ENCODE data around the gene LY6G5B.
"Not testable (repeated sequence)": the region's sequence is repeated elsewhere in the genome, so short reads cannot be mapped to it uniquely, and the experiment has no call there.

The LY6G5B gene

DNA sequence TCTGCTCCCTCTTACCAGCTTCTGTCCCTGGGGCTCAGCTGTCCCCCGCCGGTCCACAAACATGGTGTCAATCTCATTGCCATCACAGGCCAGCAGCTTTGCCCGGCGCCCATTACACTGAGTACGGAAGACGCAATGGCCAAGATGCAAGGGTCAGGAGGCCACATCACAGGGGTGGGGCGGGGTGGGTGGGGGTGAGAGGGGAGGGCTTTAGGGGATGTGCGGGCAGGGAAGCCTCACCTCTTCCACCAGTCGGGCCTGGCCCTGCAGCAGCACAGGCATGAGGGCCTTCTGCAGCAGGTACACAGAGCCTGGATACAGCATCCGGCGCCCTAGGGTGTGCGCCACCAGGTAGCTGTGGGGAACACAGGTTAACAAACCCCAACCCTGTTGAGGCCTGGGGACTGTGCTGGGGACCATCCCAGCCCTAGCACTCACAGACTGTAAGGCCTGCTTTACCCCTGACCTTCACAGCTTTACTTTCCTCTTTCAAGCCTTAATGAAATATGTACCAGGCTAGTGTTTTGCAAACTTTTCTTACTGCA, 21.9 kb downstream of the LY6G5B start:
- no peak for DNase-seq

DNA sequence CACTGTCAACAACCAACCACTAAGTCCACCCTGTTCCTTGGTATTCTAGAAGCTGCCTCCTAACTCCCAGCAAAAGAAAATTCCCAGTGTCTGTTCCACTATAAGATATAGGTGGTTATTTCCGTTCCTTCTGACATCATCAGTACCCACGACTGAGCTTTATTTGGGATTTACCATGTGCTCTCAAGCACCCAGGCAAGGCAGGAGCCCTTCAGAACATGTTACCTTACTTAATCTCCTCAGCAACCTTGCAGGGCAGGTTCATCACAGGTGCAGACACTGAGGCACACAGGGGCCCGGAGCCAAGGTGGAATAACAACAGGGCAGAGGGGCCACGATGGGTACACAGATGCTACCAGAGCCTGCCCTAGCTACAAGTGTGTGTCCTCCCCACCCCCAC, 22.6 kb downstream of the LY6G5B start:
- DNase-seq = no peak

DNA sequence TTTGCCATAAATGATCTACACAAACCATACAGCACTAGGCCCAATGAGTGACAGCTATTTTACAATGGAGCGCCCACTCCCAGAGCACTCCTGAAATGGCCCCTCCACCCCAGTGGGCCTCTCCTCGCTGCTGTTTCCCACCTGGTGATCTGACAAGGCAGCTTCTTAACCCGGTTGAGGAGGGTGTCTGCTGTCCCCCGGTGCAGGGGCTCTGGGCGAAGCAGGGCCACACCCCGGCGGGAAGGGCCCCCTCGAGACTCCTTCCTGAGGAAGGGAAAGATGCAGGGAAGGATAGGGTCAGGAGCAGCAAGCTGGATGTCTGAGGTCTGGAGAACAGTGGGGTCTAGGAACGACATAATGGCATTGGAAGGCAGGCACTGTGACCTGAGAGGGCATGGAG, 23.1 kb downstream of the LY6G5B start:
- no peak for DNase-seq

GRCh38 chr6:31693535-31693934, 23.8 kb downstream of the LY6G5B start:
- no peak for DNase-seq

DNA sequence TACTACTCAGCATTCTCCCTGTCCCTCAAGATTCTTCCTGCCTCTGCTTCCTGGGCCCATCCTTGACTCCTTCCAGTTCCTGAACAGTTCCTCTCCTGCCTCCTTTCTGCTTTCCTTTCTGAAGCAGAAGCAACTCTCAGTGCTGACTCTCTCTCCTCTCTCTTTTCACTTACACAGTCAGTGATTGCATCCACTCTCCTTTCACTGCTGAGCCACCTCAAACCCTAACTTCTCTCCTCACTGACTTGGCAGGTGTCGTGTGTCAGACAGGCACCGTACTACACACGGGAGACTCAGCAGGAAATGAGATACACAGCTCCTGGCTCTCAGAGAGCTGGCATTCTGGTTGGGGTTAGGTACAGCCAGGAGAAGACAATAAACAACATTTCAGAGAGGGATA, 27.8 kb downstream of the LY6G5B start:
- no peak for DNase-seq

GRCh38 chr6:31700740-31701401, 31.1 kb downstream of the LY6G5B start:
- DNase-seq = no peak

- peak; percentile 46 for DNase-seq
These were observed 32.1 kb downstream of the LY6G5B start for GRCh38 chr6:31701666-31702404.

DNA sequence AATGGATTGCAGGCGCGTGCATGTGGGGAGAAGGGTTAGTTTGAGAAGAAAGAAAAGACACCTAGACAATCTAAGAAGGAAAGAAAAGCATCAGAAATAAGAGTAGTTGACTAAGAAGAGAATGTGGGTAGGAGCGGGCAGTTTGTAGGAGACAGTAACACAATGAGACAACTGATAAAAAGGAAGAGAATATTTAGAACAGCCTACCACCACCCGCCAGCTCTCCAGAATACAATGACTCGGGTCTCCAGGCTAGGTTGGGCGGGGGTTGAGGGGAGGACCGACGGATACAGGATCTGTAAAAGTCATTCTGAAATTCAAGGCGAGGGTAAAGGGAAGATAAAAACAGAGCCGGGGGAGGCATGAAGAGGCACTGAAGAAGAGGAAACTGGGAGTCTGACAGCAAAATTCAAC, 32.6 kb downstream of the LY6G5B start:
- DNase-seq = no peak

GRCh38 chr6:31702819-31703716, 33.3 kb downstream of the LY6G5B start, which contains the start of gene ABHD16A:
TSS of gene ABHD16A (minus strand) at chr6:31703324. CDS start at chr6:31703281, 43 bp downstream.
- peak; percentile 98 for DNase-seq

DNA sequence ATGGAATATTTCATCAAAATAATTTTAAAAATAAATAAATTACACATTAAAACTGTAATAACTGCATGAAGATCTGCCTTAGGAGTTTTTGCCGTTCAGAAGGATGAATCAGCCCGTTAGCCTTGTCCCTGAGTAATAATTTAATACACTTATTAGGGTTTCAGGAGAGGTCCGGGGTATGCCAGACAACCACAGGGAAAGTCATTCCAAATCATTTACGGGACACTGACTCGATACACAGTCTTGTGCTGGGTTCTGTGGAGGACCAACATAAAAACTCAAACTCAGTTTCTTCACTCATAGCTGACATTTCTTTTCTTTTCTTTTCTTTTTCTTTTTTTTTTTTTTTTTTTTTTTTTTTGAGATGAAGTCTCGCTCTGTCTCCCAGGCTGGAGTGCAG, 36.2 kb downstream of the LY6G5B start:
- no peak for DNase-seq

DNA sequence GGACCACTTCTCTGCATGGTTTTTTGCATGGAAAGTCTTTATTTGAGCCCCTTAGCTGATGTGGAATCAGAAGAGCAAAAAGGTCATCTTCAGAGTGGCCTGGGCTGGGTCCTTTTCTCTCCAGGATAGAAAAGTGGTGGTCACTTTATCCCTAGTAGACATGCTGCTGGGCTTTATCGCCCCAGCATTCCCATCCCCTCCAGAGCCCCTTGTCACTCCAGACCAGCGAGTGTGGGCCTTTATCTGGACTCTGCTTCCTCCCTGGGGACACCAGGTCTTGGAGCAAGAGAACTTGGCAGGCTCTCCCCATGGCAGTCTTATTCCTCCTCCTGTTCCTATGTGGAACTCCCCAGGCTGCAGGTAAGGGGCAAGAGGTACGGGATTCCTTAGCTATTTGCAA, 36.8 kb downstream of the LY6G5B start, which contains the start of gene LY6G6F:
Gene LY6G6F (plus strand): TSS at position 268 of the 400 bp plus-strand sequence. CDS start 41 bp downstream, at position 309.
- no peak for DNase-seq

GRCh38 chr6:31707701-31708100, 37.9 kb downstream of the LY6G5B start:
- no peak for DNase-seq

GRCh38 chr6:31708224-31708623, 38.4 kb downstream of the LY6G5B start:
- no peak for DNase-seq

DNA sequence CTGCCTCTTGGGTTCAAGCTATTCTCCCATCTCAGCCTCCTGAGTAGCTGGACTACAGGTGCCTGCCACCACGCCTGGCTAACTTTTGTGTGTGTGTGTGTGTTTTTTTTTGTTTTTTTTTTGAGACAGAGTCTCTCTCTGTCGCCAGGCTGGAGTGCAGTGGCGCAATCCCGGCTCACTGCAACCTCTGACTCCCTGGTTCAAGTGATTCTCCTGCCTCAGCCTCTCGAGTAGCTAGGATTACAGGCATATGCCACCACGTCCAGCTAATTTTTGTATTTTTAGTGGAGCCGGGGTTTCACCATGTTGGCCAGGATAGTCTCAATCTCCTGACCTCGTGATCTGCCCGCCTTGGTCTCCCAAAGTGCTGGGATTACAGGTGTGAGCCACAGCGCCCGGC, 39.4 kb downstream of the LY6G5B start:
- DNase-seq = not testable (repeated sequence)

DNA sequence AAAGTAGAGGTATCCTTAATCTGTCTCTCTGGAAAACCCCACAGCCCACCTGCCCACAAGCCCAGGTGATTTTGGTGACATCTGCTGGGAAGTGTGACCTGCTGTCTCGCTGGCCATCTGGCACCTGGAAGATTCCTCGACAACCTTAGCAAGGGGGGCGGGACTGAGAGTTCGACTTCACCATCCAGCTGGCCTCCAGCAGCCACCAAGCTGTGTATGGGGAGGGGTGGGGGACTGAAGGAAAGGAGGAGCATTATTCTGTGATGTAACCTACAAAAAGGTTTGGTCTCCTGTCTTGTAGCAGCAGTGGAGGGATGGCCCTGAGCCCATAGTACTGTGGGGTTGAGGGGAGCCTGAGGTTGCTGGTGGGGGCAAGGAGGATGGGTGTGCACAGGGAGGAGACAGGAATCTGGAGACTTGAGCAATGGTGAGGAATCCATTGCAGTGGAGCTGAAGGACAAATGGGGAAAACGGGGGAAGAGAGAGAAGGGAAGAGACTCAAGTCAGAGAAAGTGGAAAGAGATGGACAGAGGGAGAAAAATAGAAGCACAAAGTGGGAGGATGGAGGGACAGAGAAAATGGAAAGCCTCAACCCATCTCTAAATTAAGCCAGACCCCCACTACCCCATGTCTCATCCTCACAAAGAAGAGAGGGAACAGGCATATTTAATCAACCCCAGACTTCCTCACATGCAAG, 40.9 kb downstream of the LY6G5B start:
- peak; percentile 73 for DNase-seq

DNA sequence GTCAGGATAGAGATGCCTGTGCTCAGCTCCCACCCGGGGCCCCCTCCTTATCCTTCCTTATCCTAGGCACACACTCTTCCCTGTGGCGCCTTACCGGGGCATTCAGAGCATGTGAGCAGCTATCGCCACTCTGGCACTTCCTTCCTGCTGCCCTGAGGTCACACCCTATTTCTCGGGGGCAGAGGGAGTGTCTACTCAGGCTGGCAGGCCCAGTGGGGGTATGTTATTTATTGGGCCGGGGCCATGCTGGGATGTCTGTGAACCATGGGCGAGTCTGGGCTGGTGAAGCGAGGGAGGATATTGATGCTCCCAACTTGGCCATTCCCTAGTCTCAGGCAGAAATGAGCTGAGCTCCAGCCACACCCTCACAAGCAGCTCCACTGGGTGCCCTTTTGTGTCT, 41.5 kb downstream of the LY6G5B start:
- DNase-seq = no peak

- DNase-seq = no peak
These were observed 42.5 kb downstream of the LY6G5B start for GRCh38 chr6:31712296-31712695.

GRCh38 chr6:31713465-31713864, 43.7 kb downstream of the LY6G5B start:
- DNase-seq = no peak

- DNase-seq = peak; percentile 46
These were observed 44.4 kb downstream of the LY6G5B start for GRCh38 chr6:31713991-31714684.

GRCh38 chr6:31715022-31715958, 45.5 kb downstream of the LY6G5B start, which contains the start of gene LY6G6D:
TSS of gene LY6G6D (plus strand) at chr6:31715348. CDS start at chr6:31715356, 8 bp downstream.
- DNase-seq = no peak

Data from NCI-H82 (cell line).